NCI-H748 treated with DMSO at 0.1 percent for 48 hours (cell line): ENCODE results near the gene FAM53A.
"Not testable (repeated sequence)": the region's sequence is repeated elsewhere in the genome, so short reads cannot be mapped to it uniquely, and the experiment has no call there.

Experiments
- DNase-seq: peaks from one replicate; lab custom pipeline; 2025; lab: John Stamatoyannopoulos, UW

The FAM53A gene

GRCh38 chr4:1622238-1622637 is 61.9 kb downstream of the FAM53A start:
- DNase-seq, result no peak

- no peak for DNase-seq
These were observed 62.6 kb downstream of the FAM53A start for GRCh38 chr4:1621526-1621925.

GRCh38 chr4:1619151-1619672 is 64.9 kb downstream of the FAM53A start:
- no peak for DNase-seq

GRCh38 chr4:1618438-1618837 is 65.7 kb downstream of the FAM53A start:
- no peak for DNase-seq

- no peak for DNase-seq
These were observed 67.6 kb downstream of the FAM53A start for GRCh38 chr4:1616557-1616930.

GRCh38 chr4:1615786-1616556 is 68.1 kb downstream of the FAM53A start:
- no peak for DNase-seq

GRCh38 chr4:1614854-1615595 is 69.1 kb downstream of the FAM53A start:
- DNase-seq, result no peak

GRCh38 chr4:1614502-1614853 is 69.6 kb downstream of the FAM53A start:
- DNase-seq, result no peak

- no peak for DNase-seq
These were observed 70.1 kb downstream of the FAM53A start for GRCh38 chr4:1614049-1614448.

GRCh38 chr4:1613099-1613495 is 71.0 kb downstream of the FAM53A start:
- no peak for DNase-seq

- no peak for DNase-seq
These were observed 71.6 kb downstream of the FAM53A start for GRCh38 chr4:1612278-1613098.

- DNase-seq, result no peak
These were observed 72.6 kb downstream of the FAM53A start for GRCh38 chr4:1611501-1611870.

GRCh38 chr4:1610791-1611500 is 73.2 kb downstream of the FAM53A start:
- DNase-seq, result no peak

GRCh38 chr4:1609901-1610790 is 74.0 kb downstream of the FAM53A start:
- DNase-seq, result no peak

GRCh38 chr4:1608821-1609500 is 75.2 kb downstream of the FAM53A start:
- no peak for DNase-seq

GRCh38 chr4:1608196-1608820 is 75.8 kb downstream of the FAM53A start:
- DNase-seq, result no peak

- not testable (repeated sequence) for DNase-seq
These were observed 76.5 kb downstream of the FAM53A start for GRCh38 chr4:1607436-1608195.

GRCh38 chr4:1604706-1605205 is 79.4 kb downstream of the FAM53A start:
- no peak for DNase-seq

- no peak for DNase-seq
These were observed 79.9 kb downstream of the FAM53A start for GRCh38 chr4:1604181-1604705.
